ENCODE data around the gene PINK1.

PINK1 gene

DNA sequence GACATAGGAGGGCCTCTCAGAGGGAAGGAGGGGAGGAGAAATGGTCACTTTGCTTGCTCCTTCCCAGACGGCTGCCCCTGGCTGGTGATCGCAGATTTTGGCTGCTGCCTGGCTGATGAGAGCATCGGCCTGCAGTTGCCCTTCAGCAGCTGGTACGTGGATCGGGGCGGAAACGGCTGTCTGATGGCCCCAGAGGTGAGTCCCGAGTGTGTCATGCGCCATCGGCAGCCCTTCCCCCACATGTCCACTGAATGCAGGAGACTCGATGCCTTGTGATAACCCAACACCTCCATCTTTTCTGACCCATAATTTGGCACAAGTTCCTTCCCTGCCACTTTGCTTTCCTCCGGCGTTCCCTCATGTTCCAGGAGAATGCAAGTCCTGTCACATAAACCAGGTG lies 15.2 kb downstream of the PINK1 start:
- no peaks in the 10 kb centered on the region for H4K20me1 ChIP-seq (ENCODE audit: control insufficient read depth, insufficient read depth, low read depth, low read length)
- no peaks in the 10 kb centered on the region for H3K9me2 ChIP-seq (replicated peaks; ENCODE audit: control insufficient read depth, low read length)
- H3K27ac ChIP-seq (ENCODE audit: low read depth, low read length) = no peak overlapping the region
- no peaks in the 10 kb centered on the region for H3K27me3 ChIP-seq (ENCODE audit: control insufficient read depth, low read length)
- no peaks in the 10 kb centered on the region for H3K9me3 ChIP-seq (ENCODE audit: control insufficient read depth, insufficient read depth, low read length)
- no peaks in the 10 kb centered on the region for H3K79me2 ChIP-seq (ENCODE audit: control insufficient read depth, low read length)
- no peak overlapping the region for H3K4me2 ChIP-seq (ENCODE audit: low read length)
- TF ChIP-seq EZH2phosphoT487 (IDR thresholded peaks at IDR 0.05; ENCODE audit: borderline replicate concordance, low read length) = no peak
- TF ChIP-seq, protein P1, sequence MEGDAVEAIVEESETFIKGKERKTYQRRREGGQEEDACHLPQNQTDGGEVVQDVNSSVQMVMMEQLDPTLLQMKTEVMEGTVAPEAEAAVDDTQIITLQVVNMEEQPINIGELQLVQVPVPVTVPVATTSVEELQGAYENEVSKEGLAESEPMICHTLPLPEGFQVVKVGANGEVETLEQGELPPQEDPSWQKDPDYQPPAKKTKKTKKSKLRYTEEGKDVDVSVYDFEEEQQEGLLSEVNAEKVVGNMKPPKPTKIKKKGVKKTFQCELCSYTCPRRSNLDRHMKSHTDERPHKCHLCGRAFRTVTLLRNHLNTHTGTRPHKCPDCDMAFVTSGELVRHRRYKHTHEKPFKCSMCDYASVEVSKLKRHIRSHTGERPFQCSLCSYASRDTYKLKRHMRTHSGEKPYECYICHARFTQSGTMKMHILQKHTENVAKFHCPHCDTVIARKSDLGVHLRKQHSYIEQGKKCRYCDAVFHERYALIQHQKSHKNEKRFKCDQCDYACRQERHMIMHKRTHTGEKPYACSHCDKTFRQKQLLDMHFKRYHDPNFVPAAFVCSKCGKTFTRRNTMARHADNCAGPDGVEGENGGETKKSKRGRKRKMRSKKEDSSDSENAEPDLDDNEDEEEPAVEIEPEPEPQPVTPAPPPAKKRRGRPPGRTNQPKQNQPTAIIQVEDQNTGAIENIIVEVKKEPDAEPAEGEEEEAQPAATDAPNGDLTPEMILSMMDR (IDR thresholded peaks at IDR 0.05; ENCODE audit: low read depth, low read length, poor library complexity, severe bottlenecking) = no peak
- H3K4me3 ChIP-seq (ENCODE audit: low read length) = no peak overlapping the region
- no peaks in the 10 kb centered on the region for H3K4me1 ChIP-seq (ENCODE audit: control insufficient read depth, low read length)
- H3F3A ChIP-seq (ENCODE audit: control insufficient read depth, insufficient read depth) = peaks cover 3% of the 10 kb centered on the region; the same call in 1 of the 2 replicates
- H3K36me3 ChIP-seq (ENCODE audit: control insufficient read depth, low read length) = peaks cover 41% of the 10 kb centered on the region

DNA sequence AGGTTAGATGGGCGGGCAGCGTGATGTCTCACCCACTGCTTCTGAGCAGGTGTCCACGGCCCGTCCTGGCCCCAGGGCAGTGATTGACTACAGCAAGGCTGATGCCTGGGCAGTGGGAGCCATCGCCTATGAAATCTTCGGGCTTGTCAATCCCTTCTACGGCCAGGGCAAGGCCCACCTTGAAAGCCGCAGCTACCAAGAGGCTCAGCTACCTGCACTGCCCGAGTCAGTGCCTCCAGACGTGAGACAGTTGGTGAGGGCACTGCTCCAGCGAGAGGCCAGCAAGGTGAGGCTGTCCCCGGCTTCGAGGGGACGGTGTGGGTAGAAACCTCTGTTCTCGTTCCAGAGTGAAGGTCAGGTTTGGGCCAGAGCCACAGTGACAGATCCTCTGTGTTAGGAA lies 15.7 kb downstream of the PINK1 start:
- Histone ChIP-seq H4K20me1 (ENCODE audit: control insufficient read depth, insufficient read depth, low read depth, low read length) (no peaks in the 10 kb centered on the region), H3K4me1 (ENCODE audit: control insufficient read depth, low read length) (no peaks in the 10 kb centered on the region), H3K9me2 (replicated peaks; ENCODE audit: control insufficient read depth, low read length) (no peaks in the 10 kb centered on the region), H3K4me3 (ENCODE audit: low read length) (no peak overlapping the region), H3K4me2 (ENCODE audit: low read length) (no peak overlapping the region), H3K9me3 (ENCODE audit: control insufficient read depth, insufficient read depth, low read length) (no peaks in the 10 kb centered on the region), H3K27me3 (ENCODE audit: control insufficient read depth, low read length) (no peaks in the 10 kb centered on the region), H3K36me3 (ENCODE audit: control insufficient read depth, low read length) (peaks cover 46% of the 10 kb centered on the region), H3F3A (ENCODE audit: control insufficient read depth, insufficient read depth) (peaks cover 3% of the 10 kb centered on the region; the same call in 1 of the 2 replicates), H3K27ac (ENCODE audit: low read depth, low read length) (no peak overlapping the region), H3K79me2 (ENCODE audit: control insufficient read depth, low read length) (no peaks in the 10 kb centered on the region)
- TF ChIP-seq EZH2phosphoT487 (IDR thresholded peaks at IDR 0.05; ENCODE audit: borderline replicate concordance, low read length) = no peak
- TF ChIP-seq, protein P1 (IDR thresholded peaks at IDR 0.05; ENCODE audit: low read depth, low read length, poor library complexity, severe bottlenecking) = no peak

DNA sequence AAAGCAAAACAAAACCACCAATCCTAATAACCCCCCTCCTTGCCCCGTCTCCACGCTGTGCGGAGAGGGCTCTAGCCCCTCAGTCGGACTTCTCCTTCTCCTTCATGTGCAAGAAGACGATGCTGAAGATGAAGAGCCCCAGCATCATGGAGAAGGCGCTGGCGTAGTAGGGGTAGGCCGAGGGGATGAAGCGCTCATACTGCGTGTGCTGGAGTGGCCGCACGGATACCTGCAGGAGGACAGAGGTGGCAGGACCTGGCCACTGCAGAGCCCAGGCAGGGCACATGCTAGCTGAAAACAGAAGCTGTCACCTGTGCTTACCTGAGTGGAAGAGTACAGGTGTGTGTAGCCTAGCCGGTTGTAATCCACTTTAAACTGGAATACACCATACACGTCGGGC lies 19.0 kb downstream of the PINK1 start:
- H3K4me1 ChIP-seq (ENCODE audit: control insufficient read depth, low read length) = no peaks in the 10 kb centered on the region
- H3K36me3 ChIP-seq (ENCODE audit: control insufficient read depth, low read length) = peaks cover 77% of the 10 kb centered on the region
- no peaks in the 10 kb centered on the region for H3K9me3 ChIP-seq (ENCODE audit: control insufficient read depth, insufficient read depth, low read length)
- H3K9me2 ChIP-seq (replicated peaks; ENCODE audit: control insufficient read depth, low read length) = no peaks in the 10 kb centered on the region
- H4K20me1 ChIP-seq (ENCODE audit: control insufficient read depth, insufficient read depth, low read depth, low read length) = no peaks in the 10 kb centered on the region; the same call in 1 of the 2 replicates
- no peak overlapping the region for H3K4me2 ChIP-seq (ENCODE audit: low read length)
- H3K4me3 ChIP-seq (ENCODE audit: low read length) = no peak overlapping the region
- peaks cover 3% of the 10 kb centered on the region; the same call in 1 of the 2 replicates for H3F3A ChIP-seq (ENCODE audit: control insufficient read depth, insufficient read depth)
- no peak overlapping the region for H3K27ac ChIP-seq (ENCODE audit: low read depth, low read length)
- H3K79me2 ChIP-seq (ENCODE audit: control insufficient read depth, low read length) = peaks cover 14% of the 10 kb centered on the region
- H3K27me3 ChIP-seq (ENCODE audit: control insufficient read depth, low read length) = no peaks in the 10 kb centered on the region
- TF ChIP-seq, protein P1 (IDR thresholded peaks at IDR 0.05; ENCODE audit: low read depth, low read length, poor library complexity, severe bottlenecking) = no peak
- no peak for TF ChIP-seq EZH2phosphoT487 (IDR thresholded peaks at IDR 0.05; ENCODE audit: borderline replicate concordance, low read length)

All from DOHH2 (cell line).